GM18526 (cell line): Measurements from ENCODE around the gene GPR17.

ENCODE experiments used
- POLR2A ChIP-seq: IDR thresholded peaks from 3 replicates; pipeline ENCODE4 v1.6.1; 2011; ENCODE audit not compliant: insufficient read length; ENCODE audit errors: extremely low read depth

GPR17 gene

DNA sequence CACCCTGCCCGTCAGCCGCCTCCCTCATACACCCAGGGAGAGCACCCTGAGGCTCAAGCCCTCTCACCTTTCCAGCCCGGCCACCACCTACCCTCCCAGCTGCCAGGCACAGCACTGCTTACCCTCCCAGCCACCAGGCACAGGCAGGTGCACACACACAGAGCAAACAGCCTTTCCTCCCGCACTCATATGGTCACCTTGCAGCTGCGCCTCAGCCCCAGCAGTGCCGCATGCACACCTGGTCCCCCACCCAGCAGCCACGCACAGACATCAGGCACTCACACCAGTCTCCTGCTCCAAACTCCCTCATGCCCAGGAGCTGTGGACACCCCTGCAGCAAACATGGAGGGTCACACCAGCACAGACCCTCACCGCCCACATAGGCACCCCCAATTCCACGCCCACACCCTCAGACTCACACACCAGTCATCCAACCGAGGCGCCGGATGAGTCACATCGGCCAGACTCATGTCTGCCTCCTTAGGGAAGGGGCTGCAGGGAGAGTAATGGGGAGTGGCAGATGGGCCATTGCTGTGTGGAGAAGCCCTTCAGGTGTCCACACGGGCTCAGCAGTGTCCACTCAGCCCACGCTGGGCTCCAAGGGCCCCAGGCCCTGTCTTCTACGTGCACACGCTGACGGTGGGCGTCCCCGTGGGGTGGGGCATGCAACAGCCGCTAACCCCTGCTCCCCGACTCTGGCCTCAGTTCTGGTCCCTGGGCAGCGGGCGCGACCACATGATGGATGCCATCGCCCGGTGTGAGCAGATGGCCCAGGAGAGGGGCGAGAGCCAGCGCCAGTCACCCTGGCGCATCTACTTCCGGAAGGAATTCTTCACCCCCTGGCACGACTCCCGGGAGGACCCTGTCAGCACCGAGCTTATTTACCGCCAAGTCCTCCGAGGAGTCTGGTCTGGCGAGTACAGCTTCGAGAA, 22.3 kb upstream of the GPR17 start:
- no peak for TF ChIP-seq POLR2A

DNA sequence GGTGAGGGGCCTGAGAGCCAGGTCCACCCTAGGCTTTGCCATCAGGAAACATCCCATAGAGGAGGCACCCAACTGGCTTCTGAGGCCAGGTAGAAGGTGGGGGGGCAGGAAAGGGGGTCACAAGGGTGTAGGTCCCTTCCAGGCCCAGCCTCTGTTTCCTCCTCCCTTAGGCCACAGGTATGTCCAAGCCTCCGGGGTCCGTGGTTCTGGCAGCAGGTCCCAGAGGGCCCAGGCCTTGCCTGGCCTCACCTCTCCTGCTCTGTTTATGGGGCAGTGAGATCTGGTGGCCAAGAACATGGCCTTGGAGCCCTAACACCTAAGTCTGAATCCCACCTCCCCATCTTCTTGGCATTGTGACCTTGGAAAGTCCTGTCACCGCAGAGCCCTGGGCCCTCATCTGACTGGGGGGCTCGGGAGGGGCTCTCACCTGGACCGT, 21.6 kb upstream of the GPR17 start:
- no peak for TF ChIP-seq POLR2A

DNA sequence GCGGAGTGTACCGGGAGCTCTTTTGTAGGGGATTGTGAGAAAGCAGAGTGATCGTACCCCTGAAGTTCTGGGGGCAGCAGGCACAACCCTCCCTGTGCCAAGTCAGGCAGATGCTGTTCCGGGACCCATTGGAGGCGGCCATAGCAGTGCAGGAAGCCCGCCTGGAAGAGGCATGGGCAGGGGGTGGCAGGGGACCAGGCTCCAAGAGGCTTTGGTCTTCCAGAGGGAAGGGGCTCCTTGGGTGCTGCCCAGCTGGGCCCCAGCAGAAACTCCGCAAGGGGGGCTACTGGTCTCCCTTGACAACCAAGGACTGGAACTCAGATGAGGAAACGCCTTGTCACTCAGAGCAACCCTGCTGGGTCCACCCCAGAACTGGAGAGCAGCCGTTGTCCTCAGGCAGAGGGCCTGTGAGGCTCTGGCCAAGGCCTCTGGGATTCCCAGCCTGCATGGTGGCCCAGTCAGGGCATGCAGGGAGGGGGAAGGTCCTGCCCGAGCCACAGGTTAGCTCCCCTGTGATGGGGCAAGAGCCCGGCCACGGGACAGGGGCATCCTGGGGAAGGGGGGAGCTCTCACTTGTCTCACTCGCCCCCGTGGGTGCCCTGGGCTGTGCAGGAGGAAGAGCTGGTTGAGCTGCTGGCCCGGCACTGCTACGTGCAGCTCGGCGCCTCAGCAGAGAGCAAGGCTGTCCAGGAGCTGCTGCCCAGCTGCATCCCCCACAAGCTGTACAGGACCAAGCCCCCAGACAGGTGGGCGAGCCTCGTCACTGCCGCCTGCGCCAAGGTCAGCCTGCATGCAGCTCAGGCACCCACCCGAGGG, 21.0 kb upstream of the GPR17 start:
- TF ChIP-seq POLR2A: no peak

DNA sequence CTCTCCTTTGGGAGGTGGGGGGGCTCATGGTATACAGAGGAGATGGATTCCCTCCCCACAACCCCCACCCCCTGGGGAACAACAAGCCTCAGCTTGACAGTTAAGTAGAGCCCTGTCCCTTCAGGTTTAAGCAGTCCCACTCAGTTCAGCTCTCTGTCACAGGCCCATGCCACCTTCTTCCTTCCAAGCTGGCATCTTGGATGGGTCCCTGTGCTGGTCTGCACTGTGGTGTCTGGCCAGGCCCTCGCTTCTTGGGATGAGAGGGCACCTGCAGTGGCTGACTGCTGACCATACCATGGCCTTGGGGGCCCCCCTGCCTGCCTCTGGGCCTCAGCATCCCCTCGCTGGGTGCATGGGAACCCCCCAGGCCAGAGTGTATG, 20.4 kb upstream of the GPR17 start:
- TF ChIP-seq POLR2A: no peak

DNA sequence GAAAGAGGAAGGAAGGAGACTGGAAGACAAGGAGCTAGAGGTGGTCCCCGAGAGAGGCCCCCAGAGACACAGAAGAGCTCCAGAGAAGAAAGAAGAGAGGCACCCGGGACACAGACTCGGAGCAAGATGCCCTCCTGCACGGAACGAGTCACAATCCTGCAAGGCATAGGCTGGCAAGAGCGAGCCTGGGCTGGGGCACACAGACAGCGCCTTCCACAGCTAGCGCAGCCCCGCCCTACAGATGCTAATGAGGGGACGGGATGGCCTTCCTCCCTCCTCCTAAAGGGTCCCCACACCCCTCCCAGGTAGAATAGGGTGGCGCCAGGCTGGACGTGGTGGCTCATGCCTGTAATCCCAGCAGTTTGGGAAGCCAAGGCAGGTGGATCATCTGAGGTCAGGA, 19.8 kb upstream of the GPR17 start:
- no peak for TF ChIP-seq POLR2A

DNA sequence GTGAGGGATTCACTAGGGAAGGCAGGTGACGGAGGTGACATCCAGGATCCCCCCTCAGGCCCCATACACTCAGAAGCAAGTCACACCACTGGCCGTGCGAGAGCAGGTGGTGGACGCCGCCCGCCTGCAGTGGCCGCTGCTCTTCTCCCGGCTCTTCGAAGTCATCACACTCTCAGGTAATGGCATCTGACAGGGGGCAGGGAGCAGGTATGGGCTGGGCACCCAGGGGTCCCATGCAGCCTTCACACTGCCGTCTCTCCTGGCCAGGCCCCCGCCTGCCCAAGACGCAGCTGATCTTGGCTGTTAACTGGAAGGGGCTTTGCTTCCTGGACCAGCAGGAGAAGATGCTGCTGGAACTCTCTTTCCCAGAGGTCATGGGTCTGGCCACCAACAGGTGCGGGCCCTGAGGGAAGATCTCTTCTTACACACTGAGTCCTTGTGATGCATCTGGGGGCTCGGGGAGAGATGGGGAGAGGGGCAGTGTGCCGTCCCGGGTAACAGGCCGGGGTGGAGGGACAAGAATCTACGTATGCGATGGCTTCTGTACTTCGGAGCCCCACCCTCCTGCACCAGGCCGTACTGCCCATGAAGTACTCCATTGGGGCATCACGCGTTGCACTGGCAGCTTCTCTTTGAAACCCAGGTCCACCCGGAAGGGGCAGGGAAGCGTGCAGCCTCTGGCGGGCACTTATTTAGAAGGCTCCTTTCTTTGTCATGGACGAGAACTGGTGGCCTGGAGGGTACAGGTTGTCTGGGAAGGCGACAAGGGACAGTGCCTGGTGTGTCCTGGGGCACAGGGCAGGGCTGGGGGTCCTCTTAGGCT, 18.8 kb upstream of the GPR17 start:
- no peak for TF ChIP-seq POLR2A

DNA sequence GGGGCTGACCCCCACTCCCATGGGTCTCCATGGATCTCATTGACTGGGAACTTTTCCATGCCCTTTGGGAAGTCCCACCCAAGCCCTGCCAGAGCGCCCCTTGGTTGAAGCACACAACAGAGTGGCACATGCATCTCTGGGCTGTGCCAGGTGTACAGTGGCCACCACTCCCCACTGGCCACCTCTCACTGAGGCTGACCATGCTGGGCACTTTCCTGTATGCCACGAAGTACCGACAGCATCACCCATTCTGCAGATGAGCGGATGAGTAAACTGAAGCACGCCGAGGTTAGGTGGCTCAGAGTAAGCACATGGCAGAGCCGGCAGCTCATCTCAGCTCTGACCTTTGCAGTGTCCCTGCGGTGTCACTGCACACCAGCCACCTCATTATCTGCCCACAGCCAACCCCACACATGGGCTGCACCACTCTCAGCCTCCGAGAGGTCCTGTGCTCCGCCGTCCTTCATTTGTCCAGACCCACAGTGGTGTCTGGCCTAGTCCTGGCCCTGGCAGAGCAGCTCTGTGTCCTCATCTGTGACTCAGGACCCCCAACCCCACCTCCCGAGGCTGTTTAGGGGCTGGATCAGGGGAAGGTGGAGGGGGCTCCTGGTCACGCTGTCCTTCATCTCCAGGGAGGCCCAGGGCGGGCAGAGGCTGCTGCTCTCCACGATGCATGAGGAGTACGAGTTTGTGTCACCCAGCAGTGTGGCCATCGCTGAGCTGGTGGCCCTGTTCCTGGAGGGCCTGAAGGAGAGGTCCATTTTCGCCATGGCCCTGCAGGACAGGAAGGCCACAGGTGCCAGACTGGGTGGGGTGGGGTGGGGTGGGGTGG, 18.0 kb upstream of the GPR17 start:
- TF ChIP-seq POLR2A: no peak

DNA sequence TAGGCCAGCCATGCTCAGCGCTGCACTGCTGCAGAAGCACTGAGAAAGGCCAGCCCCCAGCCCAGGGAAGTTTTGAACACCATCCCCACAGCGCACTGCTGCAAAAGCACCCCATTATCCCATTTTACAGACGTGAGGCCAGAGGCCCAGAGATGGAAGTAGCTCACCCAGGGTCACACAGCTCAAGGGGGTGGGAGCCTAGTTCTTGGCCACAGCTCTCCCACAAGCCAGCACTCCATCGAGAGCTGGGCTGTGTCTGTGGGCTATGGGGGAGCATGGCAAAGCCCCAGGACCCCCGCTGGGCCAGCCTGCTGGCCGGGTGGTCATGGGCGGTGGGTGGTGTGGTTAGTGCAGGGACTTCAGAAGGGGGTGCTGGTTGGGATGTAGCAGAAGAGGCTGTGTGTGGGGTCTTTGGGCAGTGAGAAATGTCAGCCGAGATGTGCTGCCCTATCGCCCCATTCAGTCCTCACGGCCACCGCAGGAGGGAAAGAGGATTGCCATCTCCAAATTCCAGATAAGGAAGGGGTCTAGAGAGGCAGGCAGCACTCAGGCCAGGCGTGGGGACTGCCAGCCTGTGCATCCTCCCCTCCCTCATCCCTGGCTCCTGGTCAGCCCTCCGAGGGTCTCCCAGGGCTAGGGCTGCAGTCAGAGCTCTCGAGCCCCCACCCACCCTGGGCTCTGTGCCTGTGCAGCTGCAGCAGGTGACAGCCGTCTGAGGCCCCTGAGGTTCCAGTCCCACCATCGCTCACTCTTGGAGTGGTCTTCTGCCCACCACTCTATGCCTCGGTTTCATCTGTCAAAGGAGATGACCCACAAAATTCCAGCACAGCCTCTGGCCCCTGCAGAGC, 17.0 kb upstream of the GPR17 start:
- TF ChIP-seq POLR2A: no peak

DNA sequence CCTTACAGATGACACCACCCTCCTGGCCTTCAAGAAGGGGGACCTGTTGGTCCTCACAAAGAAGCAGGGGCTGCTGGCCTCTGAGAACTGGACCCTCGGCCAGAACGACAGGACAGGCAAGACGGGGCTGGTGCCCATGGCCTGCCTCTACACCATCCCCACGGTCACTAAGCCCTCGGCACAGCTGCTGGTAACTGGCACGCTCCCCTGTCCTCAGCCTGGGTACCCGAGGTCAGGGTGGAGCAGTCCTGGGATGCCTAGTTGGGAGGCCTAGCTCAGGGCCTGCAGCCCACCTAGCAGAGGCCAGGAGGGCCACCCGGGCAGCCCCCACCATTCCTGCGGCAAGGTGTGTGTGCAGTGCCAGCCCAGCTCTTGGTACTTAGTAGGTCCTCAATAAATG, 16.3 kb upstream of the GPR17 start:
- TF ChIP-seq POLR2A: no peak

DNA sequence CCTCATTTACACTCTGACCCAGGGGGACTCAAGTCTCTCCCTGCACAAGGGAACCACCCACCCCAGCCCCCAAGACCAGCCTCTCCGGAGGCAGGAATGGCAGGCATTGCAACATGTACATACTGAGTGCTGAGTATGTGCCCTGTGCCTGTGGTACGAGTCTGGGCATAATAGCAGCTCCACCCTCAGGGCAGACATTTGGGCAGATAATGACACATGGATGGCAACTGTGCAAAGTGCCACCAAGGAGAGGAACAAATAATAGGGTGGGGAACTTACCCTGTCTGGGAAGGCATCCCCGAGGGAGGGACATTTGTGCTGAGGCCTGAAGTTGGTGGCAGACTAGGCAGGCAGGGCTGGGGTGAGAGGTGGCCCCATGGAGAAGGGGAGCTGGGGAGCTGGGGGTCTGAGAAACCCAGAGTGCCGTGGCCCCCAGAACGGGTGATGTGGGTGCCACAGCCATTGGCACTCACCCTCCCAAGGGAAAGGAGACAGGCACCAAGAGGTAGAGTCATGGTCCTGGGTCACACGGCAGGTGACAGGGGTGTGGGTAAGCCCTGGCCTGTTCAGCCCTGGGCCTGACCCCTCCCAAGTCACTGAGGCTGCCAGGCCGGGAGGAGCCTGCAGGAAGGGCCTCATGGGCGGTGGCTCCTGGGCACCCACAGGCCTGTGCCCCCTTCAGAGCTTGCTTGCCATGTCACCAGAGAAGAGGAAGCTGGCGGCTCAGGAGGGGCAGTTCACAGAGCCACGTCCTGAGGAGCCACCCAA, 15.7 kb upstream of the GPR17 start:
- no peak for TF ChIP-seq POLR2A

DNA sequence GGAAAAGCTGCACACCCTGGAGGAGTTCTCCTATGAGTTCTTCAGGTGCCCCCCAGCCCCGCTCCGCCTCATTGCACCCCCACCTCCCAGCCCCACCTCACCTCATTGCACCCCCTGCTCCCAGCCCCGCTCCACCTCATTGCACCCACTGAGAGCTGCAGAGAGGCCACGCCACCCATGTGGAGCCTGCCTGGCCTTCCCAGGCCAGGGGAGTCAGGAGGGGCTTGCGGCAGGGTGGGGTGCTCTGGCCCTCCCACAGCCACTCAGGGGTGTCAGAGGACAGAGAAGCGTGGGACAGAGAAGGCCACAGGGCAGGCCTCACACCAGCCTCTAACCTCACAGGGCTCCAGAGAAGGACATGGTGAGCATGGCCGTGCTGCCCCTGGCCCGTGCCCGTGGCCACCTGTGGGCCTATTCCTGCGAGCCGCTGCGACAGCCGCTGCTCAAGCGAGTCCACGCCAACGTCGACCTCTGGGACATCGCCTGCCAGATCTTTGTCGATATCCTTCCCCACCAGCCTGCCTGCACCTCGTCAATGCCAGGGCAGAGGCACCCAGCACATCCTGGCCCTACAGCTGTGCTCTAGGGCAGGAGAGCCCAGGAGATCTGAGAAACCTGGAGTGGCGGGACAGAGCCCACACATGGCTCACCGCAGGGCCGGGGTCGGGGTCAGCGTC, 15.0 kb upstream of the GPR17 start:
- TF ChIP-seq POLR2A: no peak

DNA sequence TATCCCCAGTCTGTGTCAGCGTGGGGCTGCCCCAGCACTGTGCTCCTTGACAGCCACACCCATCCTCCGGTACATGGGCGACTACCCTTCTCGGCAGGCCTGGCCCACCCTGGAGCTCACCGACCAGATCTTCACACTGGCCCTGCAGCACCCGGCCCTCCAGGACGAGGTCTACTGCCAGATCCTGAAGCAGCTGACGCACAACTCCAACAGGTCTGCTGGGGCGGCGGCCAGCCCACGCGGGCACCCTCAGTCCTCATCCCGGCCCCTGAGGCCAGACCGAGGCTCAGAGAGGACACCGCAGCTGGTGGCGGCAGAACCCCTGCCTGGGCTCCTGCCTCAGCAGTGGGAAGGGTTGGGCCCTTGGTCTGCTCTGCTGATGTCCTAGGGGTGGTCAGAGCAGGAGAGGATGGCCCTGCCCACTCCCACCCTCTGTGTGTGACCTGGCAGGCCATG, 14.4 kb upstream of the GPR17 start:
- TF ChIP-seq POLR2A: no peak
